IMR-90 (cell line): ENCODE results near the gene TRIO. TPM values are rescaled to one million over a fixed set of nuclear protein-coding genes. Genes with fewer than 3 reads are reported as not detected.

Experiments used
- ATAC-seq: fragments of 200-7000 bp; cut with Tn5 transposase; 2 replicates; pipeline ENCODE4 v1.9.1; 2020; ENCODE audit warnings: low read depth, mild to moderate bottlenecking, moderate library complexity
- BruUV-seq: library from RNA; stranded (reverse); fragments of 400-500 nt; replicated peaks from 2 replicates; lab custom pipeline; 2021; lab: Mats Ljungman, UMichigan
- CTCF ChIA-PET: fragments of 300-600 bp; formaldehyde crosslinking; extraction: SDS; loops from one replicate; lab custom pipeline; 2021; ENCODE audit warnings: antibody characterized with exemption; lab: Yijun Ruan, JAX
- POLR2A ChIA-PET: fragments of 300-600 bp; sonication (Branson Sonifier 250); formaldehyde crosslinking; loops from one replicate; lab custom pipeline; 2022; ENCODE audit warnings: antibody characterized with exemption; ENCODE audit not compliant: unreplicated experiment; lab: Charles Lee
- DNase-seq: peaks from one replicate; pipeline ENCODE4 v3.0.0; 2013
- H2AFZ ChIP-seq: replicated peaks from 2 replicates; pipeline ENCODE3; 2013; ENCODE audit warnings: low read length, mild to moderate bottlenecking; ENCODE audit not compliant: poor library complexity
- H2AK5ac ChIP-seq: 2 replicates; pipeline ENCODE4 v1.6.1; 2013; ENCODE audit warnings: low read depth, low read length, inconsistent platforms
- H2AK9ac ChIP-seq: replicated peaks from 2 replicates; pipeline ENCODE3; 2013; ENCODE audit warnings: mild to moderate bottlenecking, low read depth, low read length, moderate library complexity; ENCODE audit not compliant: poor library complexity
- H2BK120ac ChIP-seq: 2 replicates; pipeline ENCODE4 v1.6.1; 2013; ENCODE audit warnings: low read depth, low read length, inconsistent platforms
- H2BK15ac ChIP-seq: 3 replicates; pipeline ENCODE4 v1.6.1; 2013; ENCODE audit warnings: low read depth, low read length, inconsistent platforms
- H2BK20ac ChIP-seq: 2 replicates; pipeline ENCODE4 v1.6.1; 2013; ENCODE audit warnings: low read depth, mild to moderate bottlenecking, inconsistent platforms, low read length, moderate library complexity
- H2BK5ac ChIP-seq: 2 replicates; pipeline ENCODE4 v1.6.1; 2013; ENCODE audit warnings: mild to moderate bottlenecking, low read depth, low read length, inconsistent platforms; ENCODE audit not compliant: poor library complexity, severe bottlenecking
- H3K14ac ChIP-seq: replicated peaks from 2 replicates; pipeline ENCODE4 v1.6.1; 2013; ENCODE audit warnings: low read depth, low read length, inconsistent platforms
- H3K18ac ChIP-seq: 2 replicates; pipeline ENCODE4 v1.6.1; 2013; ENCODE audit warnings: low read depth, low read length, control low read depth
- H3K23ac ChIP-seq: 2 replicates; pipeline ENCODE4 v1.6.1; 2013; ENCODE audit warnings: low read depth, low read length, inconsistent platforms
- H3K27ac ChIP-seq: 2 replicates; pipeline ENCODE4 v1.5.1; 2013; ENCODE audit warnings: mild to moderate bottlenecking, control low read depth, low read length; ENCODE audit not compliant: insufficient read depth
- H3K27me3 ChIP-seq: 2 replicates; pipeline ENCODE4 v1.6.1; 2013; ENCODE audit warnings: low read length; ENCODE audit not compliant: control insufficient read depth, insufficient read depth
- H3K36me3 ChIP-seq: 2 replicates; pipeline ENCODE4 v1.6.1; 2013; ENCODE audit warnings: low read length, mixed read lengths; ENCODE audit not compliant: control insufficient read depth, insufficient read depth
- H3K4ac ChIP-seq: 2 replicates; pipeline ENCODE4 v1.6.1; 2013; ENCODE audit warnings: low read depth, low read length, inconsistent platforms
- H3K4me1 ChIP-seq: 2 replicates; pipeline ENCODE4 v1.6.1; 2013; ENCODE audit warnings: low read length, mixed read lengths; ENCODE audit not compliant: control insufficient read depth, insufficient read depth
- H3K4me2 ChIP-seq: 2 replicates; pipeline ENCODE4 v1.6.1; 2013; ENCODE audit warnings: low read depth, mild to moderate bottlenecking, control low read depth, low read length, moderate library complexity
- H3K4me3 ChIP-seq: 2 replicates; pipeline ENCODE4 v1.5.1; 2013; ENCODE audit warnings: low read depth, mild to moderate bottlenecking, control low read depth, low read length, moderate library complexity; ENCODE audit not compliant: insufficient read depth
- H3K56ac ChIP-seq: 2 replicates; pipeline ENCODE4 v1.6.1; 2013; ENCODE audit warnings: low read length, inconsistent platforms; ENCODE audit not compliant: insufficient read depth; ENCODE audit errors: extremely low read depth
- H3K79me1 ChIP-seq, 2 experiments: 2 replicates each; pipeline ENCODE4 v1.6.1; 2013; ENCODE audit warnings: low read length in 2 of 2, inconsistent platforms in 1 of 2, low read depth in 1 of 2
- H3K9ac ChIP-seq: 2 replicates; pipeline ENCODE4 v1.6.1; 2013; ENCODE audit warnings: low read depth, low read length, control low read depth
- H3K9me1 ChIP-seq: 2 replicates; pipeline ENCODE4 v1.6.1; 2013; ENCODE audit warnings: low read length, inconsistent platforms; ENCODE audit not compliant: insufficient read depth
- H3K9me3 ChIP-seq: 2 replicates; pipeline ENCODE4 v1.6.1; 2013; ENCODE audit warnings: low read length; ENCODE audit not compliant: control insufficient read depth, insufficient read depth
- H4K20me1 ChIP-seq: 2 replicates; pipeline ENCODE4 v1.6.1; 2013; ENCODE audit warnings: low read length, inconsistent platforms; ENCODE audit not compliant: insufficient read depth
- H4K5ac ChIP-seq: 2 replicates; pipeline ENCODE4 v1.6.1; 2013; ENCODE audit warnings: mild to moderate bottlenecking, low read depth, low read length, control low read depth
- H4K8ac ChIP-seq, 2 experiments: 2 replicates each; pipeline ENCODE4 v1.6.1; 2013; ENCODE audit warnings: low read depth in 2 of 2, low read length in 2 of 2, control low read depth in 1 of 2, inconsistent platforms in 1 of 2
- H4K91ac ChIP-seq: 2 replicates; pipeline ENCODE4 v1.6.1; 2013; ENCODE audit warnings: low read depth, low read length, inconsistent platforms; ENCODE audit not compliant: insufficient read depth
- CEBPB ChIP-seq: IDR thresholded peaks from 2 replicates; pipeline ENCODE4 v1.6.1; 2012; ENCODE audit warnings: low read depth, low read length, improper control_type of control experiment
- MAZ ChIP-seq: IDR thresholded peaks from 2 replicates; pipeline ENCODE4 v1.6.1; 2012; ENCODE audit warnings: low read depth, mild to moderate bottlenecking, low read length, improper control_type of control experiment, moderate library complexity, borderline replicate concordance
- MXI1 ChIP-seq: IDR thresholded peaks from 2 replicates; pipeline ENCODE4 v1.6.1; 2012; ENCODE audit warnings: low read depth, mild to moderate bottlenecking, low read length, moderate library complexity, borderline replicate concordance
- NFE2L2 ChIP-seq: fragments of 150-350 bp; IDR thresholded peaks from 2 replicates; pipeline ENCODE4 v1.6.1; 2016; ENCODE audit warnings: low read depth, mild to moderate bottlenecking, low read length
- POLR2A ChIP-seq: IDR thresholded peaks from 2 replicates; pipeline ENCODE4 v1.6.1; 2012; ENCODE audit warnings: mild to moderate bottlenecking, low read depth, low read length
- SMC3 ChIP-seq: fragments of 150-350 bp; IDR thresholded peaks from 2 replicates; pipeline ENCODE4 v1.6.1; 2016; ENCODE audit warnings: low read depth, mild to moderate bottlenecking, antibody characterized with exemption, low read length, moderate library complexity
- WGBS, 2 experiments: methylation state at CpG; one replicate each; pipeline versions ENCODE4 v1.1.5 to v1.1.7; 2013; ENCODE audit warnings: missing lambda C conversion rate in 2 of 2; ENCODE audit not compliant: insufficient read length in 1 of 2; ENCODE audit errors: extremely low coverage in 2 of 2; 5-methylcytosine and 5-hydroxymethylcytosine counted together
- dilution Hi-C: fragments of 300-500 bp; cut with HindIII; formaldehyde crosslinking; loops from one replicate; pipeline ENCODE4 v1.14.3; 2018; ENCODE audit warnings: low sequenced_read_pairs; ENCODE audit not compliant: unreplicated experiment
- in situ Hi-C: fragments of 300-500 bp; cut with MboI; formaldehyde crosslinking; loops from 3 replicates; pipeline ENCODE4 v1.14.3; 2019; ENCODE audit warnings: low sequenced_read_pairs, inconsistent platforms, mixed read lengths
- intact Hi-C: fragments of 100-400 bp; cut with micrococcal nuclease; formaldehyde crosslinking; loops from 2 replicates; pipeline ENCODE4 v1.10.0; 2022
- polyA plus RNA-seq, 3 experiments: library from polyadenylated mRNA; depleted of rRNA; stranded (reverse); fragments of >200 nt; gene quantifications; 2 replicates each; pipeline ENCODE4 v1.2.3, GENCODE V29; 2012; ENCODE audit warnings: low replicate concordance in 1 of 3
- total RNA-seq: library from RNA; depleted of rRNA; stranded (reverse); fragments of >200 nt; gene quantifications from 2 replicates; pipeline ENCODE4 v1.2.3, GENCODE V29; 2012
- TF ChIP-seq, protein P1 (sequence below): fragments of 150-350 bp; IDR thresholded peaks from 2 replicates; pipeline ENCODE4 v1.6.1; 2016; ENCODE audit warnings: low read depth, mild to moderate bottlenecking, low read length, moderate library complexity, borderline replicate concordance

The TRIO gene
- total and polyA plus RNA-seq, 2 of the 4 experiments (the other 2 are of a cell fraction) = 206 to 522 TPM

DNA sequence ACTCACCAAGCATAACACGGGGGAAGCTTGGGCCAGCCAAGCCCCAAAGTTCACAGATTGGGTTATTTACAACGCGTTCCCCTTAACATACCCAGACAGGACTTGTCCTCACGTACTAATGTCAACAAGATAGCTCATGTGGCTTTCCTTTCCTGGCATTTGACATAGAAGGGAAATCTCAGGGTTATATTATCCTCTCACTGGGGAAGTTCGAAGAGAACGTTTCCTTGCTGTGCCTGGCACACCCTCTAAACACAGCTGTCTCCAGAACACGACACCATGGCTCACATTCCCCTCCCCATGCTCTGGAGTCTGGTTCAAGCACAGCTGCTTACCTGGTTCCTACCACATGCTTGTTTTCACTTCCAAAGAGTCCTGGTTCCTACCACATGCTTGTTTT is 391.6 kb downstream of the TRIO start:
- 0 out of 2 replicates have a peak, but pooled peaks cover 2% of the 10 kb centered on the region for H3K9me1 ChIP-seq
- no peak for DNase-seq
- in situ Hi-C loops (no loop called here), dilution Hi-C loops (no loop called here), intact Hi-C loops (no loop called here)
- ATAC-seq = peak; percentile 37
- no peak overlapping the region for H3K56ac ChIP-seq
- no peak overlapping the region for H3K23ac ChIP-seq
- H3K4me3 ChIP-seq = no peak overlapping the region
- no peak overlapping the region for H3K9ac ChIP-seq
- H4K91ac ChIP-seq = no peak overlapping the region
- H2BK120ac ChIP-seq = no peak overlapping the region
- H3K9me3 ChIP-seq = no peaks in the 10 kb centered on the region
- H2AK9ac ChIP-seq = no peak overlapping the region
- H3K27me3 ChIP-seq = peaks cover 15% of the 10 kb centered on the region
- H4K8ac ChIP-seq = no peak overlapping the region
- whole genome bisulfite sequencing, 2 experiments = 0% methylated on average over 4 of the region's 7 CpGs; no CpG with 5 or more reads in 1 of the 2 experiments
- H2BK20ac ChIP-seq = no peak overlapping the region
- no peak overlapping the region for H3K4ac ChIP-seq
- H4K5ac ChIP-seq = no peak overlapping the region
- H2AK5ac ChIP-seq = no peak overlapping the region
- H2BK15ac ChIP-seq = no peak overlapping the region
- ChIA-PET CTCF (no interaction called here), POLR2A (no interaction called here)
- no peak overlapping the region for H2BK5ac ChIP-seq
- H3K36me3 ChIP-seq = no peaks in the 10 kb centered on the region
- H4K20me1 ChIP-seq = no peaks in the 10 kb centered on the region
- H2AFZ ChIP-seq = no peak overlapping the region
- no peaks in the 10 kb centered on the region for H3K79me1 ChIP-seq
- no peaks in the 10 kb centered on the region for H3K4me1 ChIP-seq
- TF ChIP-seq SMC3 (no peak), CEBPB (no peak), MXI1 (no peak), NFE2L2 (no peak), POLR2A (no peak), MAZ (no peak)
- TF ChIP-seq, protein P1, sequence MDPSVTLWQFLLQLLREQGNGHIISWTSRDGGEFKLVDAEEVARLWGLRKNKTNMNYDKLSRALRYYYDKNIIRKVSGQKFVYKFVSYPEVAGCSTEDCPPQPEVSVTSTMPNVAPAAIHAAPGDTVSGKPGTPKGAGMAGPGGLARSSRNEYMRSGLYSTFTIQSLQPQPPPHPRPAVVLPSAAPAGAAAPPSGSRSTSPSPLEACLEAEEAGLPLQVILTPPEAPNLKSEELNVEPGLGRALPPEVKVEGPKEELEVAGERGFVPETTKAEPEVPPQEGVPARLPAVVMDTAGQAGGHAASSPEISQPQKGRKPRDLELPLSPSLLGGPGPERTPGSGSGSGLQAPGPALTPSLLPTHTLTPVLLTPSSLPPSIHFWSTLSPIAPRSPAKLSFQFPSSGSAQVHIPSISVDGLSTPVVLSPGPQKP = no peak
- H3K4me2 ChIP-seq = no peak overlapping the region
- no peak overlapping the region for H3K14ac ChIP-seq
- no peak overlapping the region for H3K27ac ChIP-seq
- no peak overlapping the region for H3K18ac ChIP-seq
- no TSS peak for BruUV-seq
